Activated CD4-positive, alpha-beta T cell treated with anti-CD3 and anti-CD28 coated beads, Interleukin-2, amount 50 U/mL, for 48 hours (primary cell): ENCODE data around the gene EBPL.

Experiments used
- DNase-seq, 2 experiments: peaks; one replicate each; pipeline ENCODE4 v3.0.0-alpha.2; 2020

EBPL gene

GRCh38 chr13:49670828-49671227 is 20.5 kb downstream of the EBPL start:
- DNase-seq: no peak

- DNase-seq: peak; percentile 16 to 36
Measured at GRCh38 chr13:49669735-49670309, 21.5 kb downstream of the EBPL start.

- DNase-seq: no peak
Measured at GRCh38 chr13:49667773-49668172, 23.5 kb downstream of the EBPL start.

- DNase-seq: no peak
Measured at GRCh38 chr13:49664606-49665005, 26.7 kb downstream of the EBPL start.

DNA sequence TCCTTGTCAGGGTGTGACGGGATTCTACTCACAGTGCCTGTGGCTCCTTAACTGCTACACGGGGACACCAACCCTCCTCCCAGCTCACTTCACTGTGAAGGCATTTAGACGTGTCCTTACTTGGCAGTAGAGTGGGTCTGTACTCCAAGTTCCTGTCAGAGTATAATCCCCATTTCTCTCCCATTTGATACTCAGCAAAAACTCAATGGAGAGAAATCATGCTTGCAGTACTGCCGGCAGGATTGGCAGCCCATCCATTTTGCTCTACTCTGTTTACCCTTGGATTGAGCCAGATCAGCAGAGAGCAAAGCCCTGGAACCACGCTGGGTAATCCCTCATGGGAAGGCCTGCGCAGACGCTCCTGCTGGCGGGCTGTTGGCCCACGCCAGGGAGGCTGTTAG is 34.0 kb downstream of the EBPL start:
- DNase-seq: no peak

- no peak for DNase-seq
Measured at GRCh38 chr13:49655906-49656305, 35.4 kb downstream of the EBPL start.

DNA sequence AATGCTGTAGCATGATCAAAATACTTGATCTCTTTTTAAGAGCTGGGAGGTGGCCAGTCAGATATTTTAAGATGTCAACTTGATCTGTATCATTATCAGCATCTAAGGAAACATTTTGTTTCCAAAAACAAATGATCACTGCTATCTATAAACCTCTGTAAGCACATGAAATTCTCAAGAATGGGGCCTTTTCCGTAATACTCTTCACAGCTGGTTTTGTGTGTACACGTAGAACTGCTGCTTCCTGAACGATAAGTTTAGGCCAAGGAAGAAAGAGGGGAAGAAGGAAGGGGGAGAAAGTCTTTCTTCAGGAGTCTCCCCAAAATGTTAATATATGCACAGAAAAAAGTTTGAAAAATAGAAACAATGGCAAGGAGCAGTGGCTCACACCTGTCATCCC is 37.3 kb downstream of the EBPL start:
- no peak for DNase-seq

GRCh38 chr13:49653478-49653877 is 37.8 kb downstream of the EBPL start:
- no peak for DNase-seq

GRCh38 chr13:49652355-49653305 is 38.7 kb downstream of the EBPL start:
- DNase-seq: peak in 1 of 2 experiments; percentile 24

GRCh38 chr13:49651570-49652354 is 39.5 kb downstream of the EBPL start:
- no peak for DNase-seq

DNA sequence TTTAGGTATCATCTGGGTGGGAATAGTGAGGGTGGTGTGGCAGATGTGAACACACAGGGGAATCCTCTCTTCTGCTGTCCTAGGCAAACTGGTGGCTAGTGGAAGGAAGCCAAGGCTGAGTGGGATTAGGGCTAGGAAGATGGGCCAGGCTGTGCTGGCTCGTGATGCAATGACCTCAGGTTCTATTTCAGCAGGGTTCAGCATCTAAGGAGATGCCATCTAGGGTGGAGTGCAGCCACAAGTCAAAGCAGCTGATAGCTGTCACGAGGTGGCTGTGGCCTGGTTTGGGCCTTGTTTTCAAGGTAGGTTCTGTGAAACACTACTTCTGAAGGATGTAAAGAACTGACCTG is 41.3 kb downstream of the EBPL start:
- DNase-seq: no peak

GRCh38 chr13:49649244-49649962 is 41.9 kb downstream of the EBPL start:
- no peak for DNase-seq

GRCh38 chr13:49646688-49647087 is 44.6 kb downstream of the EBPL start:
- no peak for DNase-seq

DNA sequence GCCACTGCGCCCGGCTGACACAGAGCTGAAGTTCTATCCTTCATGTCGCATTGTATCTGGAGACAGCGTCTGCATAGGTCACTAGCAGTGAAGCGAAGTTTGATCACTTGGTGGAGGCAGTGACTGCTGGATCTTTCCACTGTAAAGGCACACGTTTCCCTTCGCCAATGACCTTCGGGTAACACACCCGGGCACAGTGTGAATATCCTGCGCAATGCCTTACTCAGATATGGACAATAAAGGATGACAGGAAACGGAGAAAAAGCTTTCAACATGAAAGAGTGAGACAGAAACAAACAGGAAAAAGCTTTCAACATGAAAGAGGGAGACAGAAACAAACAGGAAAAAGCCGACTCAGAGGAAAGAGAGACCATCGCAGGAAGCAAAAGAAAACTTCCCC is 45.8 kb downstream of the EBPL start:
- DNase-seq: no peak

DNA sequence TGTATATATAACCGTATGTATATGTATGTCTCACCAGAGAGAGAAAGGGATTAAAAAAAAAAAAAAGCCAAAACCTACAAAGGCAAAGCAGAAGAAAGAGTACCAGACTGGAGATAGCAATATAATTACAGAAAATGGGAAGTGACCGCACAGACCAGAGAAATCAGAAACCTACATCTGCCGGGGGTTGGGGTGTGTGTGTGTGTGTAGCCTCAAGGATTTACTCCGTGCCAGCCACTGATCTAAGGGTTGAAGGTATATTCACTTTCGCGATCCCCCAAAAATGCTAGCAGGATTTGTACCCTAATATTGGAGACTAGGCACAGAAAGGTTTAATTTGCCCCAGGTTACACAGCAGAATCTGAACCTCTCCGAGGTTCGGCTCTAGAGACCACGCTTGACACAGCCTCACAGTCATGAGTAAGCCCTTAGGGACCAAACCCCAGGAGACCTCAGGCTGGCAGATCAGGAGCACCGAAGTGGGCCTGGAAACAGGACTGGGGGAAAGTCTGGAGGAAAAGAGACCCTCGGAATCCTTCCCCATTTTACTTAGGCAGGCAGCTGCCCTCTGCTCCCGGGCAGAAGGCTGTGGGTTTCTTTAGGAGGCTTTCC is 48.1 kb downstream of the EBPL start:
- DNase-seq: no peak

DNA sequence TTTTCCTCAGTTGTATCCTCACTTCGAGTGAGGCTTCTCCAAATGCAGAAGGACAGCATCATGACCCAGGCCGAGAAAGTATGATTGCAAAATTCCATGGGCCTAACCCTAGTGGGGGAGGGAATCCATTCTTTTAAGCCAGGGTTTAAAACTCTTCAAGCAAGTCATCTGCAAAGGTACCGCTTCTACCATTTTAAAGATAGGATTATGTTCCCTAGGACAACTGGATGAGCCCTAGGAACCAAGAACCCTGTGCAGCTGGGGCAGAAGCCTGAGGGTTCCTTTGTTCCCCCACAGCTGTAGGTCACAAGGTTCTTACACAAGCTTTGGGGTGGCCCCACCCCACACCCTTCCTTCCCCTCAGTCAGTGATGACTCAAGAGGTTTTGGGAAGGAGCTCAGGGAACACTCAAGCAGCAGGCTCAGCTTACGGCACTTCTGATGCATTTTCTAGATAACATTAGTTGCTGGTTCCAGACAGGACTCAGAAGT is 49.4 kb downstream of the EBPL start:
- no peak for DNase-seq

GRCh38 chr13:49638744-49639072 is 52.6 kb downstream of the EBPL start:
- no peak for DNase-seq

DNA sequence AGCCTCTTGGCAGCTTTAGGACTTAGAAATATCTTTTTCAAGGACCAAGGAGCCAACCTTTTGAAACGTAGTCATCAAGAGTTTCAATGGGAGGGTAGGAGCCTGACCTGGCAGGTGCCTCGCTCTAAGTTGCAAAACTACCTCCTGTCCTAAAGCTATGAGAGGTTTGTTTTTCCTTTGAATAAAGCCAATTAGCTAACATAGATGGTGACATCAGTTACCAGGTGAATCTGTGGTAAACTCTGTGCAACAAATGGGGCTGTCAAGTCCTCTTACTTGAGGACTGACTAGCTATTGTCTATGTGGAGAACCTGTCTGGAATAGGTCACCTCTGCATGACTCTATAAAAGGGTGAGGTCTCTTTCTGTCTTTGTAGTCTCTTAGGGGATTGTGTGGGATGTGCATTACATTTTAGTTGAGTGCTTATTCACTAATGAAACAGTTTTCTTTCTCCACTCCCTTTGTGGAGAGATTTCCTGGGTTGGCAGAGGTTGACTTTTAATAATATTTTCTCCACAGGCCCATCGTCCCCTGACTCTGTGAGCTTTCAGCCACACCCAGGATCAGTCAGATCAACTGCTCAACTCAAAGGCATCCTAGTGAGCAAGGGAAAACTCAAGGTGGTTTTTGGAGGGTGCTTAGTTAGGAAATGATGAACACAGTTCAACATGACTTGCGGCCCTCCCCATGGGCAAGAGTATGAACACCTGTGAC is 53.1 kb downstream of the EBPL start:
- no peak for DNase-seq

- no peak for DNase-seq
Measured at GRCh38 chr13:49636705-49637104, 54.6 kb downstream of the EBPL start.

- peak in 1 of 2 experiments; percentile 5 for DNase-seq
Measured at GRCh38 chr13:49635599-49636433, 55.5 kb downstream of the EBPL start.

- no peak for DNase-seq
Measured at GRCh38 chr13:49633710-49634109, 57.6 kb downstream of the EBPL start.
